Measurements from ENCODE around the gene MTMR3. TPM values are rescaled to one million over a fixed set of nuclear protein-coding genes. Genes with fewer than 3 reads are reported as not detected.
"Not testable (repeated sequence)": the region's sequence is repeated elsewhere in the genome, so short reads cannot be mapped to it uniquely, and the experiment has no call there.

The MTMR3 gene
- total RNA-seq, 1 donor from 2014 or later = 32.3 TPM

- ATAC-seq (no peak), DNase-seq (ENCODE audit: missing footprints) (no peak)
- intact Hi-C loops (cut with DNase I) = no loop called here
Measured at GRCh38 chr22:29861672-29862297, 21.2 kb upstream of the MTMR3 start.

- ATAC-seq; DNase-seq (ENCODE audit: missing footprints); intact Hi-C loops (cut with DNase I): not testable (repeated sequence)
Measured at GRCh38 chr22:29865572-29865971, 17.4 kb upstream of the MTMR3 start.

- no peak for DNase-seq (ENCODE audit: missing footprints)
- ATAC-seq = no peak
- intact Hi-C loops (cut with DNase I) = no loop called here
Measured at GRCh38 chr22:29867260-29867659, 15.7 kb upstream of the MTMR3 start.

GRCh38 chr22:29867851-29868250 lies 15.1 kb upstream of the MTMR3 start:
- DNase-seq (ENCODE audit: missing footprints) (no peak), ATAC-seq (no peak)
- intact Hi-C loops (cut with DNase I) = no loop called here

GRCh38 chr22:29870574-29870973 lies 12.4 kb upstream of the MTMR3 start:
- ATAC-seq = no peak
- intact Hi-C loops (cut with DNase I) = no loop called here
- no peak for DNase-seq (ENCODE audit: missing footprints)

- ATAC-seq = no peak
- intact Hi-C loops (cut with DNase I) = no loop called here
Measured at GRCh38 chr22:29871684-29872083, 11.3 kb upstream of the MTMR3 start.

GRCh38 chr22:29872144-29872893 lies 10.7 kb upstream of the MTMR3 start:
- intact Hi-C loops (cut with DNase I) = no loop called here
- ATAC-seq (peak; percentile 83), DNase-seq (ENCODE audit: missing footprints) (no peak)

More at GRCh38 chr22:29871684-29872083, 11.3 kb upstream of the MTMR3 start:
- DNase-seq (ENCODE audit: missing footprints) = no peak

GRCh38 chr22:29872989-29873388 lies 10.0 kb upstream of the MTMR3 start:
- DNase-seq (ENCODE audit: missing footprints) (no peak), ATAC-seq (peak; percentile 31)
- intact Hi-C loops (cut with DNase I) = no loop called here

GRCh38 chr22:29873943-29874342 lies 9.0 kb upstream of the MTMR3 start:
- DNase-seq (ENCODE audit: missing footprints) = no peak
- no peak for ATAC-seq
- intact Hi-C loops (cut with DNase I) = no loop called here

GRCh38 chr22:29877620-29878019 lies 5.4 kb upstream of the MTMR3 start:
- intact Hi-C loops (cut with DNase I) = no loop called here
- DNase-seq (ENCODE audit: missing footprints) (no peak), ATAC-seq (no peak)

GRCh38 chr22:29879753-29880152 lies 3.2 kb upstream of the MTMR3 start:
- DNase-seq (ENCODE audit: missing footprints) (no peak), ATAC-seq (no peak)
- intact Hi-C loops (cut with DNase I) = loop anchor here (5.0 kb wide), 2 partner anchors 112 to 118 kb away; partner anchors contain the start of genes UQCR10 and ZMAT5

- ATAC-seq (no peak), DNase-seq (ENCODE audit: missing footprints) (no peak)
- intact Hi-C loops (cut with DNase I) = loop anchor here (2.0 to 5.0 kb wide), 3 partner anchors 44 to 115 kb away; partner anchors contain the start of genes ASCC2, UQCR10 and ZMAT5
Measured at GRCh38 chr22:29882716-29883044, 294 bp upstream of the MTMR3 start.

- intact Hi-C loops (cut with DNase I) = loop anchor here (2.0 to 5.0 kb wide), 3 partner anchors 45 to 116 kb away; partner anchors contain the start of genes ASCC2, UQCR10 and ZMAT5
- DNase-seq (ENCODE audit: missing footprints) = no peak
- no peak for ATAC-seq
Measured at GRCh38 chr22:29883775-29884097, 762 bp downstream of the MTMR3 start.

- DNase-seq (ENCODE audit: missing footprints) (no peak), ATAC-seq (no peak)
- intact Hi-C loops (cut with DNase I) = no loop called here
Measured at GRCh38 chr22:29885610-29886009, 2.6 kb downstream of the MTMR3 start.

- DNase-seq (ENCODE audit: missing footprints) (no peak), ATAC-seq (no peak)
- intact Hi-C loops (cut with DNase I) = no loop called here
Measured at GRCh38 chr22:29886596-29886995, 3.6 kb downstream of the MTMR3 start.

GRCh38 chr22:29887358-29887757 lies 4.4 kb downstream of the MTMR3 start:
- no peak for DNase-seq (ENCODE audit: missing footprints)
- intact Hi-C loops (cut with DNase I) = no loop called here
- no peak for ATAC-seq

GRCh38 chr22:29890760-29891159 lies 7.8 kb downstream of the MTMR3 start:
- ATAC-seq = no peak
- intact Hi-C loops (cut with DNase I) = no loop called here
- DNase-seq (ENCODE audit: missing footprints) = no peak

- ATAC-seq (no peak), DNase-seq (ENCODE audit: missing footprints) (no peak)
- intact Hi-C loops (cut with DNase I) = no loop called here
Measured at GRCh38 chr22:29892315-29893156, 9.6 kb downstream of the MTMR3 start.

GRCh38 chr22:29901354-29901753 lies 18.4 kb downstream of the MTMR3 start:
- intact Hi-C loops (cut with DNase I) = no loop called here

GRCh38 chr22:29903371-29903770 lies 20.4 kb downstream of the MTMR3 start:
- intact Hi-C loops (cut with DNase I) = no loop called here
- ATAC-seq (no peak), DNase-seq (ENCODE audit: missing footprints) (no peak)

More at GRCh38 chr22:29901354-29901753, 18.4 kb downstream of the MTMR3 start:
- ATAC-seq (no peak), DNase-seq (ENCODE audit: missing footprints) (no peak)
